Measurements from ENCODE around the gene MMEL1.
"Not testable (repeated sequence)": the region's sequence is repeated elsewhere in the genome, so short reads cannot be mapped to it uniquely, and the experiment has no call there.

The MMEL1 gene

DNA sequence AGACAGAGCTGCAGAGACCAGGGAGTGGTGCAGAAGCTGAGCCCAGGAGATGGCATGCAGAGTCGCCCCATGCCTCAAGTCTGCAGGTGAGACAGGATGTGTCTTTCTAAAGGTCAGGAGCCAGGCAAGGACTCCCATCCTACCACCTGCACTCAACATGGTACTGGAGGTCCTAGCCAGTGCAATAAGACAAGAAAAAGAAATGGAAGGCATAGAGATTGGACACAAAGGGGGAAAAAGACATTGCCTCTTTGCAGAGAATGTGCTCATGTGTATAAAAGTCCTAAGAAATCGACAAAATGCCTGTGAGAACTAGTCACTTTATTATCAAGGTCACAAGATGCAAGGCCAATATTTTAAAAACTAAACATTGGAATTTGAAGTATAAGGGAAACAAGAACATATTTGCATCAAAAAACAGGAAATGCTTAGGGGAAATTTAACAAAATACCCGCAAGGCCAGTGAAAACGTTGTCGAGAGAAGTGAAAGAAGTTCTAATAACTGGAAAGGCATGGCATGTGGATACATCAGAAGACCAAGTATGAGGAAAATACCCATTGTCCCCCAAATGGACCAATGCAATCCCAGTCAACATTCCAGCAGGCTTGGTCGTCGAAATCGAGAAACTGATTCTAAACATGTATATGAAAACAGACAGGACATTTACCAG, 59.4 kb downstream of the MMEL1 start:
- DNase-seq (ENCODE audit: low spot score) = no peak

DNA sequence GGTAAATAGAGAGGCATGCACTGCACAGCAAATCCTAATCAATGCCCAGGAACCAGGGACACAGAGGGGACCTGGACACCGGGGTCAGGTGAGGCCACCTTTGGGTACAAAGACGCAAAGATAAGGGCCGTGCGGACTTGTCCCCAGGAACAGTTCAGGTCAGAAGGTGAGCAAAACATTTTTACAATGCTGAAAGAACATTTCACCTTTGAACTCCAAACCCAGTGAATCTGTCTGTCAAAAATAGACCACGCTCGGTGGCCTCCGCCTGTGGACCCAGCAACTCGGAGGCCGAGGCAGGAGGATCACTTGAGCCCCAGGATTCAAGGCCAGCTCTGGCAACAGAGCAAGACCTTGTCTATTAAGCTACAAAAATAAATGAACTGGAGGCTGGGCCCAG, 61.5 kb downstream of the MMEL1 start:
- no peak for DNase-seq (ENCODE audit: low spot score)

DNA sequence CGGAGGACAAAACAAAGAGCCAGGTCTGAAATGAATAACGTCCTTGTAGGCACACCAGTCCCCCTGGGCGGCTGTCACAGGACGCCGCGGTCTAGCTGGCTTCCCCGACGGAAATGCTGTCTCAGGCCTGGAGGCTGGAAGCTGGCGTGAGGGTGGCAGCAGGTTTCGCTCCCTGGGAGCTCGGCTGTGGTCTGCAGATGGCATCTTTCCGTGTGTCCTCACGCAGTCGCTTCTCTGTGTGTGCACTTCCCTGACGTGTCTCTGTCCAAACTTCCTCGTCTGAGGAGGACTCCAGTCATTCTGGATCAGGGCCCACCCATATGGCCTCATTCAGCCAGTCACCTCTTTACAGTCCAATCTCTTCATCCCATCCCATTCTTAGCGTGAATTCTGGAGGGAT, 62.5 kb downstream of the MMEL1 start:
- DNase-seq (ENCODE audit: low spot score) = no peak

DNA sequence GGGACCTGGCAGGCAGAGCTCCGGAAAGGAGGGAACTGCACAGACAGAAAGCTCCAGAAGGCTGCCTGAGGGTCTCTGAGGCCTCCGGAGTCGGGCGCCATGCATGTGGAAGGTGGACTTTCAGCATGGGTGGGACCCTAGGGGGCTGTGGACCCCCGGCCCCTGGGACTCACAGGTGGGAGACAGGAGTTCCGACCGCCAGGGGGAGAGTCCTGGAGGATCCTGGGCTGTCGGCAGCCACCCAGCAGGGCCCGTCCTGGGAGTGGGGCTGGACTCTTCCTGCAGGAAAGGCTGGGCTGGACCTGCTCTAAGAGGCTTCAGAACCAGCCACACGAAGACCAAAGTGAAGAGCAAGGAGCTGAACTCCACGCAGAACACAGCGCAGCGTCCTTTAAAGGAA, 63.1 kb downstream of the MMEL1 start:
- DNase-seq (ENCODE audit: low spot score) = not testable (repeated sequence)

DNA sequence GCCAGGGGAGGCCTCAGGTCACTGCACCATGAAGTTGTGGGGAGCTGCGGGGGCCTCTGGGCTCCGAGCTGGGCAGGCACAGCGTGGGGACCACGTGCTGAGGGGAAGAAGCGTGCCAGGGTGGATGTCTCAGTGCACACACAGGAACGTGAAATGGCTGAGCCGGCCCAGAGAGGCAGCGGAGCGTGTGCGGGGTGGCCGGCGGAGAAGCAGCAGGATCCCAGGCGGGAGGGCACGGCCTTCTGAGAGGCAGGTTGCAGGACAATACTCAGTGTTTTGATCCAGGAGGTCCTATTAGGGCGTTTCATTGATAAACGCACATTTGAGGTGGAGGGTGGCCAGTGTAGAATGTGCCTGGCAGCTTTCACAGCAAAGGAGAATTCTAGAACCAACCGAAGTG, 63.8 kb downstream of the MMEL1 start:
- no peak for DNase-seq (ENCODE audit: low spot score)

DNA sequence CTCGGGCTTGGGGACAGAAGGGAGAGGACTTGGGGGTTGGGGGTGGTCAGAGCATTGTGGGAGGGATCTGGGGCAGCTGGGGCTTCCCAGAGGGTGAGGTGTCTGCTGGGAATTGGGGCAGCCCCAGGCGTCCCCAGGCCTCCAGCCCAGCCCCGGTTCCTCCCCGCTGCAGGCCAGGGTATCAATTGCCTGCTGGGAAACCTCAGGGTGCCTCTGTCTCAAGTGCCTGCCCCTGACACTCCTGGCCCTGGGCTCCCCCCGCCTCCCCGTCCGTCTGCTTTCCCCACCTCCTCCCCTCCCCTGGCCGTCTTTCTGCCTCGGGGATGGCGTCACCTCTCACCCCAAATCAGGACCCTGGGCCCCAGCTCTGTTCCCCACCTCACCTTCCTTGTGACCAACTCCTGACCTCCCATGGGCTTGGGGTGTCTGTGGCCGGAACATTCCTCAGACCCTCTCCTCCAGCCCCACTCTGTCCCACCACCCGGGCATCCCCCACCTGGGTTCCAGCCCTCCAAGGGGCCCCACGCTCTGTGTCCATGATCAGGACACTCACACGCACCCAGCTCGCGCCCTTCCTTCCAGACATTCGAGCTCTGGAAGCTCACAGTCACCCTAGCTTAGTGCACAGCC, 64.5 kb downstream of the MMEL1 start:
- DNase-seq (ENCODE audit: low spot score) = not testable (repeated sequence)

DNA sequence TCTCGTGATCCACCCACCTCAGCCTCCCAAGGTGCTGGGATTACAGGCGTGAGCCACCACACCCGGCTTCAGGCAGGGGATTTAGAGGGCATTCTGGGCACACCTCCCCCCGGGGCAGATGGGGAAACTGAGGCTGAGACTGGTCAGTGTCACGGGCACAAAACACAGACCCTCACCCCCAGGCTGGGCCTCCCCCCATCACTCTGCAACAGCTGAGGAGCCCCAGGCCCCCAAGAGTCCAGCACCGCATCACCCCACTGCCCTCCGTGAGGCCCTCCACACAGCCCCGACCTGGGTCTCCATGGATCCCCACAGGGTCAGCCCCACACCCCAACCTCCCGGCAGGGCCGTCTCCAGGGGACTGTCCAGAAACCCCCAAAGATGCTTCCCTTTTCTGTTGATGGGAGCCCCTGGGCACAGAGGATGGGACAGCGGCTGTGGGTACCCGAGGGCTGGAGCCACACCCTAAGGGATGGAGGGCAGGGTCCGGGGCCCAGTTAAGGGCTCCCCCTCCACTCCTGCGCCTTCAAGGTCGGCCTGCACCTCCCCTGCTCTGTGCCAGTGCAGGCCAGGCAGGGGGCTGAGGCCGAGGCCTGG, 65.6 kb downstream of the MMEL1 start:
- DNase-seq (ENCODE audit: low spot score) = no peak

DNA sequence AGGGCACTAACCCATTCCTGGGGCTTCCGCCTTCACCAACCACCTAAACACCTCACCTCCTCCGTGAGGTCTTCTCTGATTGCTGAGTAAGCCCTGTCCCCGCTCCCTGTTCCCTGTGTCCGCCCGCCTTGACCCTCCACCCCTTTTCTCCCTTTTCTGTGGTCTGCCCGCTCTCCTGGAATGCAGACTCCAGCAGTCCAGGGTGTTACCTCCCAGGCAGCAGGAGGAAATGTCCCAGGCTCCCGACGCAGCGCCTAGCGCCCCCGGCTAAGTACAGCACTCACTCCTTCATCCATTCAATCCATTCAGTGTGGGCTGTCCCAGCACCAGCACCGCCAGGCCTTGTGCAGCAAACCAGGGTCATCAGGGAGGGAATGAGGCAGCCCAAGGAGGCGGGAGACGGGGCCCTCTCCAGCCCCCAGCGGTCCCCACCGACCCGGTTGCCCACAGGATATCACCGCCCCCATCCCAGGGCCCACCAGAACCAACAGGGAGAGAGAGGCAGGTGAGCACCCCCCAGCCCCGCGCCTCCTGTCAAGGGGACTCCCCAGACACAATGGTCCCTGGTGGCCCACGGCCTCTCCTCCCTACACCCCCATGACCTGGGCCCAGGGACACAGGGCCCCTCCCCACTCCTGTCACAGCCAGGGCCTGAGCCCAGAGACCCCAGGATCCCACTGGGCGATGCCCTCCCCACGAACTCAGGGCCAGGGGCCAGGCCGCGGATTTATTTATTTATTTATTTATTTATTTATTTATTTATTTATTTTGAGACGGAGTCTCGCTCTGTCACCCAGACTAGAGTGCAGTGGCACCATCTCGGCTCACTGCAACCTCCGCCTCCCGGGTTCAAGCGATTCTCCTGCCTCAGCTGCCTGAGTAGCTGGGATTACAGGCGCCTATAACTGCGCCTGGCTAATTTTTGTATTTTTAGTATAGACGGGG, 66.4 kb downstream of the MMEL1 start:
- no peak for DNase-seq (ENCODE audit: low spot score)

DNA sequence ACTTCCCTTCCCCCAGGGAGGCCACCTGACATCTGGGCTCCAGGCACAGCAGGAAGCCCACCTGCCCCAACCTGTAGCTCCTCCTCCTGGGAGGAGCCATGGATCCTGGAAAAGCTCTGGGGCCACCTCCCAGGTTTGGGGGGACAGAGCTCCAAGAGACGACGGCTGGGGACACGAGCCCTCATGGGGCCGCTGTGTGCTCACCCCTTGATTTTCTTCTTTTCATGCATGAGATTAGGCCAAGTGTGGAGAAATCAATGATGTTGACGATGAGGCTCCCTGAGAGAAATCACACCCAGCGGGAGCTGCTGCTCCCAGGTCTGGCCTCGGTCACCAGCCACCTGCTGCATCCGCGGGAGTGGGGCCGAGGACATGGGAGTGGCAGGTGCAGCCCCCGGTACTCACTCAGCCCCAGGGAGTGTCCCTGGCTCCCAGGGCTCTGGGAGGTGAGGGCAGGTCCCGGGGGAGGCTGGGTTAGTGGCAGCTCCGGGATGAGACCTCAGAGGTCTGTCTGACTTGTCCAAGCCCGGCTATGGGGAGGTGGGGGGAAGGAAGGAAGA, 67.9 kb downstream of the MMEL1 start:
- DNase-seq (ENCODE audit: low spot score) = no peak

DNA sequence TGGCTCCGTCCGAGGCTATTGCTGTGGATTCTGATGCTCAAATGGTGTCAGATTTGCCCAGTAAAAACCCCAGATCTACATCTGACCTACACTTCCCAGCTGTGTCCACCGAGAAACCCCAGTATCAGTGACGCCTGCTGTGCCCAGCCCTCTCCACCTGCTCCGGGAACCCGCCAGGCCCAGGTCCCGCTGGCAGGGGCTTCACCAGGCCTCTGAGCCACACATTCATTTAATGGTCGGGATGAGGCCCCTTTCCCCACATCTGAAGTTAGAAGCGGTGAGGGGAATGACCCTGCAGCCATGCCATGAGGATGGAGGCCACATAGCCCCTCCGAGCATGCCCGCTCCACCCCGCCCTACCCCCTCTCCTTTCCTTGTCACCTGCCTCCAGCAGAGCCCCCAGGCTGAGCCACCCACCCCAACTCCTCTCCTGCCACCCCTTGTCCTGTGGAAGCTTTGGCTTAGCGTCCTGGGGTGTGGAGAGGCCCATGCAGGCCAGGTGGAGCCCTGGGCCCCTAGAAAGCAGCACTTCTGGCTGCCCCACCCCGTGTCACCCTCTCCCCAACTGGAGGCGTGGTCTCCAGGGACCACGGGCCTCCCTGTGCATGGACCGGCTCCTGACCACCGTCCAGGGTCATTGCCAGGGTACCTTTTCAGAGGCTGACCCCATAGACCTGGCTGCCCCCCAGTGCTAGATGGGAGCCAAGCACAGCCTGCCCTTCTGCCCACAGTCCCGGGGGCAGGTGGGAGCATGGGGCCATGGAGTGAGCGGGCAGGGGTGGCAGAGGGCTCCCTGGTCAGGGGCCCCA, 68.6 kb downstream of the MMEL1 start:
- no peak for DNase-seq (ENCODE audit: low spot score)

DNA sequence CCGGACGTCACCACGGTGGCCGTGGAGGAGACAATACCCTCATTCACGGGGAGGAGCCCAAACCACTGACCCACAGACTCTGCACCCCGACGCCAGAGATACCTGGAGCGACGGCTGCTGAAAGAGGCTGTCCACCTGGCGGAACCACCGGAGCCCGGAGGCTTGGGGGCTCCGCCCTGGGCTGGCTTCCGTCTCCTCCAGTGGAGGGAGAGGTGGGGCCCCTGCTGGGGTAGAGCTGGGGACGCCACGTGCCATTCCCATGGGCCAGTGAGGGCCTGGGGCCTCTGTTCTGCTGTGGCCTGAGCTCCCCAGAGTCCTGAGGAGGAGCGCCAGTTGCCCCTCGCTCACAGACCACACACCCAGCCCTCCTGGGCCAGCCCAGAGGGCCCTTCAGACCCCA, 69.6 kb downstream of the MMEL1 start:
- no peak for DNase-seq (ENCODE audit: low spot score)

DNA sequence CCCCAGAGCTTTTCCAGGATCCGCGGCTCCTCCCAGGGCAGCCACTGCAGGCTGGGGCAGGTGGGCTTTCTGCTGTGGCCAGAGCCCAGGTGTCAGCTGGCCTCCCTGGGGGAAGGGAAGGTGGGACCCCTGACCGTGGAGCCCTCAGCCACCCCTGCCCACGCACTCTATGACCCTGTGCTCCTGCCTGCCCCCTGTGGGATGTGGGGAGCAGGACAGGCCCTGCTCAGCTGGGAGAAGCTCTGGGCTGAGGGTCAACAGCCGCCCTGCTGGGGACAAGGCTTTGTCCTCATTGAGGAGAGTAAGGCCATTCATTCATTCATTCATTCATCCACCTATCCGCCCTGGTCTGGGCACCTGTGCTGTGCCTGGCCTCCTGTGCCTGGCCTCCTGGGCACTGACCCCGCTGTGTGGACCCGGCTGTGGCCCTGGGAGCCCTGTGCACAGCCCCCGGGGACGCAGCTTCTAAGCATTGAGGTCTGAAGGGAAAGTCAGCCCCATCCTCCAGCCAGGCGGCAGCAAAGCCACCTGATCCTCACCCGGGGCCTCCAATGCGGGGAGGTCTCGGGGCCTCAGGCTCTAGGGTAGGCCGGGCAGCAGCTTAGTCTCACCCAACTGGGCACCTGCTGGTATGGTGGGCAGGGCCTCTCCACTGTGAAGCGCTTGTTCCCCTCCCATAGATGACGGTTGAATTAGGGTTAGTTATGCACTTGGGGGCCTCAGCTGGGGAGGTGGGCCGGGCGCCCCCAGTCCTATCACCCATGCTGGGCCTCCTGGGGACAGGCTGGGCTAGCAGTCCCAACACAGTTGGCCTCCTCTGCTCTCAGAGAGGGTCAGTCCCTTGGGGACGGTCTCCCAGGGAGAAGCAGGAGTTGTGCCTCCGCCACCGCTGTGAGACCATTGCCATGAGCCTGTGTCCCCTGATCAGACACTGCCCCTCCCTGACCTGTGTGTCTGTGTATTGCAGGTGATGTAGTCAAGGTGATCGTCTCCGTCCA, 70.6 kb downstream of the MMEL1 start:
- no peak for DNase-seq (ENCODE audit: low spot score)

DNA sequence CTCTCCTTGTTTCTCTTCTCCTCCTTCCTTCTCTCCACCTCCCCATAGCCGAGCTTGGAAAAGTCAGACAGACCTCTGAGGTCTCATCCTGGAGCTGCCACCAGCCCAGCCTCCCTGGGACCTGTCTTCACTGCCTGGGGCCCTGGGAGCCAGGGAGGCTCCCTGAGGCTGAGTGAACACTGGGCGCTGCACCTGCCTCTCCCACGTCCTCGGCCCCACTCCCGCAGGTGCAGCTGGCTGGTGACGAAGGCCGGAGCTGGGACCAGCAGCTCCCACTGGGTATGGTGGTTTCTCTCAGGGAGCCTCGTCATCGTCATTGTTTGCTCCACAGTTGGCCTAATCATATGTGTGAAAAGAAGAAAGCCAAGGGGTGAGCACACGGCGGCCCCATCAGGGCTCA, 71.4 kb downstream of the MMEL1 start:
- DNase-seq (ENCODE audit: low spot score) = no peak

DNA sequence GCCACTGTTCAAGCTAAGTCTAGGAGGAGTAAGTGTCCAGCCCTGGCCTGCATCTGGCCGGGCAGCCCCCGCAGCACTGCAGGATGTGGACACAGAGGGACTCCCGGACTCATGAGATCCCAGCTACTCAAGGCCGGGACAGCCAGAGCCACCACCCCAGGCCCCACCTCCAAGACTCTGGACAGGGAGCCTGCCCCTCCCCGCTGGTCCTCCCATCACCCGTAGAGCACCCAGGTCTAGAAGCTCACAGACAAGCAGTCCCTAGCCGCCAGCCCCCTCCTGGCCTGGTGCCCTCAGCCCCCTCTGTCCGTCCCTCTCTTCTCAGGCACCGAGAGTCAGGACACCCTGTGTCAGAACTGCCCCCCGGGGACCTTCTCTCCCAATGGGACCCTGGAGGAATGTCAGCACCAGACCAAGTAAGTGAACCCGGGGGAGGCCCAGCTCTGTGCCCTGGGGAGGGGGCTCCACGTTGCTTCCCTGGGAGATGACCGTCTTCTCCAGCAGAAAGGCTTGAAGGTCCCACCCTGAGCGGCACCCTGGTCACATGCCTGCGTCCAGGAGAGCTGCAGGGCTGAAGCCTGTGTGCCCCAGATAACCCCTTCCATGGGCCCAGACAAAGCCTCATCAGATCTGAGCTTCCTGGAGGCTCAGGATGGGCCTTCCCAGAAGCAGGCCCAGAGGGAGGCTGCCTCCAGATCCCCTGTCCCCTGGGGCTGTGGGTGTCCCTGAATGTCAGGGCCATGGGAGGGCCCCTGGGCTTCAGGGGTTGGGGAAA, 72.3 kb downstream of the MMEL1 start:
- DNase-seq (ENCODE audit: low spot score) = no peak

DNA sequence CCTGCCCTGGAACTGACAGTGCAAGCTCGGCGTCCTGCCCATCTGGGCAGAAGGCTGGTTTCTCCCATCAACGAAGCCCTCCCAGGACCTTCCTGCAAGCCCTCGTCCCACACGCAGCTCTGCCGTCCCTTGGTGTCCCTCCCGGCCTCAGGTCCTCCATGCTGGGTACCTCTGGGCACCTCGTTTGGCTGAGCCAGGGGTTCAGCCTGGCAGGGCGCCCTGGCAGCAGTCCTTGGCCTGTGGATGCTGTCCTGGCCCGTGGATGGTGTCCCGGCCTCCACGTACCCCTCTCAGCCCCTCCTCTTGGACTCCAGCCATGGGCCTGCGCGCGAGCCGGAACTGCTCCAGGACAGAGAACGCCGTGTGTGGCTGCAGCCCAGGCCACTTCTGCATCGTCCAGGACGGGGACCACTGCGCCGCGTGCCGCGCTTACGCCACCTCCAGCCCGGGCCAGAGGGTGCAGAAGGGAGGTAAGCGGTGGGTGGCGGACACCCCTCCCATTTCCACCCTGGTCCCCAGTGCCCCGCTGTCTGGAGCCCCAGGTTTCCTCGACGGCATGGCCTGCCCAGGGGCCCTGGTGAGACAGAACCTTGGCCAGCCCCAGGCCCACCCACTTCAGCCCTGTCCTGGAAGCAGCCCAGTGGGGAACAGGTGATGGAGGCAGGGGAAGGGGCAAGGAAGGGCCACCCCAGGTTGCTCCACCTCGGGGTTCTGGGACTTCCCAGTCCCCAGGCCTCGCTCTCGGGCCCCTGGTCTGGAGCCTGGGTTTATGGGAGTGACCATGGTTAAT, 73.1 kb downstream of the MMEL1 start:
- DNase-seq (ENCODE audit: low spot score) = no peak

DNA sequence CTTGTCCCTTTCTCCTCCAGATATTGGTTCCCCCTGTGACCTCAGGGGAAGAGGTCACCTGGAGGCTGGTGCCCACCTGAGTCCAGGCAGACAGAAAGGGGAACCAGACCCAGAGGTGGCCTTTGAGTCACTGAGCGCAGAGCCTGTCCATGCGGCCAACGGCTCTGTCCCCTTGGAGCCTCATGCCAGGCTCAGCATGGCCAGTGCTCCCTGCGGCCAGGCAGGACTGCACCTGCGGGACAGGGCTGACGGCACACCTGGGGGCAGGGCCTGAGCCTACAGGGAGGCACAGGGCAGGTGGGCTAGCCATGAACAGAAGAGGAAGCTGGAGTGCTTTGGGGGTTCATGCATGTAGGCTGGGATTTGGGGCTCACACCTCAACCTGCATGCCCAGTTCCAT, 74.0 kb downstream of the MMEL1 start:
- DNase-seq (ENCODE audit: low spot score) = no peak

DNA sequence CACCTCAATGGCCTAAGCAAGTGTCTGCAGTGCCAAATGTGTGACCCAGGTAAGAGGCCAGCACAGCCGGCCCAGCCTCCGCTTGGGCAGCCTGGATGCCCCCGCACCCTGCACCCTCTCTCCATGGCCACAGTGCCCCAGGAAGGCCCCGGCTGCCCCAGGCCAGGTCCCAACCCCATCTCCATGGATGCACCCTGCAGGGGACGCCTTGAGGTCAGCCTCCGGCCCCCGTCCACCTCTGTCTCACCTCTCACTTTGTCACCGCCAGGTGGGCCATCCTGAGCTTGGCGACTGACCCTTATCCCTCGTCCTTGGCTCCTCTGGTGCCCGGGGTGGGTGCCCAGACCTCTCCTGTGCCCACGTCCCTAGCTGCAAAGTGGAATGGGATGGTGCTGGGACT, 74.4 kb downstream of the MMEL1 start:
- no peak for DNase-seq (ENCODE audit: low spot score)
